HG02759 (cell line): ENCODE measurements around the gene PTBP1.

Source experiments
- ATAC-seq: cut with Tn5 transposase; IDR thresholded peaks from one replicate; pipeline ENCODE4 v1.9.1; 2021; ENCODE audit warnings: mild to moderate bottlenecking, moderate library complexity; ENCODE audit not compliant: unreplicated experiment

PTBP1 gene

DNA sequence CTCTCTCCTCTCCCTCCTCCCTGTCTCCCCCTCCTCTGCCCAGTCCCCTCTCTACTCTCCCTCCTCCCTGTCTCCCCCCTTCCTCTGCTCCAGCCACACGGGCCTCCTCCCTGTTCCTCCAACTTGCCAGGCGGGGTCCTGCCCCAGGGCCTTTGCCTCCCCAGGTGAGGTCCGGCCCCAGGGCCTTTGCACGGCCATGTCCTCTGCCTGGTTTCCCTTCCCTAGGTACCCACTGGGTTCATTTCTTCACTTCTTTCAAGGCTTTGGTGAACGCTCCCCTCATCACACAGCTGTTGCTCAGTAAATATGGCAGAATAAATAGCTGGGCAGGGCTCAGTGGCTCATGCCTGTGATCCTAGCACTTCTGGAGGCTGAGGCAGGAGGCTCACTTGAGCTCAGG is 25.2 kb upstream of the PTBP1 start:
- no peak for ATAC-seq

DNA sequence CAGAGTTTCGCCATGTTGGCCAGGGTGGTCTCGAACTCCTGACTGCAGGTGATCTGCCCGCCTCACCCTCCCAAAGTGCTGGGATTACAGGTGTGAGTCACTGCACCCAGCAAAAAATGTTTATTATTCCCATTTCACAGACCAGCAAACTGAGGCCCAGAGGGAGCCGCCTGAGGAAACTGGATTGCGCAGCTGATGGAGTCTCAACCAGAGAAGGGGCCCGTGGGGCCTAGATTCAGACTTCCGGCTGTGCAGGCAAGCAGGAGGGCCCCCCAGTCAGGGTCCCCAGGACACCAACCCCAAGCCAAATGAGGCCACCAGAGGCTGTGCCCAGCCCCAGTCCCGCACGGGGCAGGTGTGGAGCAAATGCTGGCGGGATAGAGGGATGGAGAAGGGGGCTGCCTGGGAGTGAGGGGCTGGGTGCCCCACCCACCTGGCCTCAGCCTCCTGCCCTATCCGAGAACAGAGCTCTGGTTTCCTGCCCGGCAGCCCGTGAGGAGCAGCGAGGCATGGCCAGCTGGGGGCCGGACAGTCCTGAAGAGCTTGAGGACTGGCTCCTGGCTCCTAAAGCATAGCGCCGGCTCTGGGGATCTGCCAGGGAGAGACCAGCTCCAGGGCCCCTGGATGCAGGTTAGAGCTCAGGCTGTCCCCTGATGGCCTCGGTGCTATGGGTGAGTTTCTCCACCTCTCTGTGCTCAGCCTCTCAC is 24.4 kb upstream of the PTBP1 start:
- ATAC-seq: no peak

DNA sequence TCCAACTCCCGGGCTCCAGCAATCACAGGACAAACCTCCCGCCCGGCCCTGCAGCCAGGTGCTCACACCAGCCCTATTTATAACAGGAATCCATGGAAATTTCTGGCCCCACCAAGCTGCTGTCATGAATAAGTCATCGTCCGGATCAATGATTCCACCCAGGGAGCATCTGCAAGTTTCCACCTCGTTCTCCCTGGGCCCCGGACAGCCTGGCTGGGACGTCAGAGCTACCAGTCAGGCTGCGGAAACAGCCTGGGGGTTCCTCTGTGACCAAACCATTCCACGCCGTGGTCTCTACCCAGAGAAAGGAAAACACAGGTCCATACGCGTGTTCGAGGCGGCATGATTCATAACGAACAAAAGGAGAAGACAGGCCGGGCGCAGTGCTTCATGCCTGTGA is 20.7 kb upstream of the PTBP1 start:
- no peak for ATAC-seq

DNA sequence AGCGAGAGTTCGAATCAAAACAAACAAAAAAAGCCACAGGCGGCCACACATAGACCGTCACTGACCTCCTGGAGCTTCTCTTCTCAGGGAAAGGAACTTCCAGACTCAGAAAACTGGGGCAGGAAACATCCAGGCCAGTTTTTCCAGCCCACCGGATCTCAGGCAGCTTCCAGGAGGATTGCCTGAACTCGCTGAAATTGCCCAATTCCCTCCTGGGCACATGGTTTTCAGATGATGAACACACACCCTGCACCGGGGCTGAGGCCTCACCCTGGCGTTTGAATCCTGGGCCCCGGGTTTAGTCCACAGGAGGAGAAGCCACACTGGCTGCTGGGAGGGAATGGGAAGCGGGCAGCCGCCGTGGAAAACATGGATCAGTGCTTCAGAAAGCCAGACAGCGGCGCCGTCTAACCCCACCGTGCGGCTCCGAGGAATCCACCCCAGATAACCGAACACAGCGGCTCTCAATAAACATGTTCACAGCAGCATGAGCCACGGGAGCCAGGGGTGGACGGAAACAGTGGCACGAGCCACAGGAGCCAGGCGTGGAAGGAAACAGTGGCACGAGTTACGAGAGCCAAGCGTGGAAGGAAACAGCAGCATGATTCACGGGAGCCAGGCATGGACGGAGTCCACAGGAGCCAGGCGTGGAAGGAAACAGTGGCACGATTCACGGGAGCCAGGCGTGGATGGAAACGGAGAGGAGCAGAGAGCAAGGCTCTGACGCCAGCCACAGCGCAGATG is 18.2 kb upstream of the PTBP1 start:
- ATAC-seq: no peak

DNA sequence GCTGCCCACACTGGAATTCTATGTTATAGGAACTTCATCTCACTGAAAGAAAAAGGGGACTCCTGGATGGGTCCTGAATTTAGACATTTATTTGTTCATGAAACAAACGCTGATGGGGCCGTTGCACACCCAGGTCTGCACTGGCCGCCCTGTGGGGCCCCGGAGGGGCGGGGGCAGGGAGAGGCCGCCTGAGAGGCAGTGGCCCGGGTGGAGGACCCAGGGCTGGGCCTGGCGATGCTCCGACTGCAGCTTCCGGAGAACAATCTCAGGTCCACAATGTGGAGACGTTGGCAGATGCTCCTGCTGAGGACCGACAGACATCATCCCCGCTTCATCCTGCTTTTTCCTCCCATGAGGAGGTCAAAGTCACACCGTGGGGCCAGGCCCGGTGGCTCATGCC is 16.3 kb upstream of the PTBP1 start:
- ATAC-seq: no peak

DNA sequence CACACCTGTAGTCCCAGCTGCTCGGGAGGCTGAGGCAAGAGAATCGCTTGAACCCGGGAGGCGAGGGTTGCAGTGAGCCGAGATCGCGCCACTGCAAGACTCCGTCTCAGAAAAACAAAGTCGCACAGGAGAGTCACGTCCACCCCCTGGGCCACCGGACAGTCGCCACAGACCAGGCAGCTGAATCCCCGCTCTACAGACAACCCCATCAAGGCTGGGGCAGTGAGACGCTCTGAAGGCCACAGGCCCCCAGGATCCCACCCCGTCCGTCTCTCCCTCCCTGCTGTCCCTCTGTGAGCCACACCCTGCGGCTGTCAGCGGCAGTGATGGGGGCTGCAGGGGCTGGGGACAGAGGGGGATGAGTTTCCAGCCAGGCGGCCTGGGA is 15.5 kb upstream of the PTBP1 start:
- ATAC-seq: no peak

DNA sequence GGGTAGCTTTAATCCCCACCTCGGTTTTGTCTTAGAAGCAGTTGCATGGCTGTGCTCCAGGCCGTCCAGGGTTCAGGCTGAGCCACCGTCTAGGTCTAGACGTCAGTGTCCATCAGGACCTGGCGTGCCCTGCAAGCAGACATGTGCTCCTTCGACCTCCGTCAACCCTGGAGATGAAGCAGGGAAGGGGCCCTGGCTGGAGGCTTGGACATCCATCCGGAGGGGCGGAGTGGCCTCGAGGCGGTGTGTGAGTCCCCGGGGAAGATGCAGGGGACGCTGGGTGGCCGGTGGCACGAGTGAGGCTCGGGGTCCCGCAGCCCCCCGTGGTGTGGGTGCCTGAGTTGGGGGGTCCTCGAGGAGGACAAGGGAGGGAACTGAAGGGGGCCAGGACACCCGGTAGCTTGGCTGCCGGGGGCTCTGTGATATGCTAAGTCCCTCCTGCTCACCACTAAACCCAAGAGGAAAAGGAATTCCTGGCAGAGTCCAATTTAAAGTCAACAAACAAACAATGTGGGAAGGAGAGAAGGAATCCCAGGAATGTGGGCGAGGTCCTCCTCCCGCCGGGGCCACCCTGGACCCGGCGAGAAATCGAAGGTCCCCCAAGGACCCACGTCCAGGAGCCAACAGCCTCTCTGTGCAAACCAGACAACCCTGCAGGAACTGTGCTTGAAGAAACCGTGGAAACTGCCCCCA is 14.9 kb upstream of the PTBP1 start:
- ATAC-seq: no peak

DNA sequence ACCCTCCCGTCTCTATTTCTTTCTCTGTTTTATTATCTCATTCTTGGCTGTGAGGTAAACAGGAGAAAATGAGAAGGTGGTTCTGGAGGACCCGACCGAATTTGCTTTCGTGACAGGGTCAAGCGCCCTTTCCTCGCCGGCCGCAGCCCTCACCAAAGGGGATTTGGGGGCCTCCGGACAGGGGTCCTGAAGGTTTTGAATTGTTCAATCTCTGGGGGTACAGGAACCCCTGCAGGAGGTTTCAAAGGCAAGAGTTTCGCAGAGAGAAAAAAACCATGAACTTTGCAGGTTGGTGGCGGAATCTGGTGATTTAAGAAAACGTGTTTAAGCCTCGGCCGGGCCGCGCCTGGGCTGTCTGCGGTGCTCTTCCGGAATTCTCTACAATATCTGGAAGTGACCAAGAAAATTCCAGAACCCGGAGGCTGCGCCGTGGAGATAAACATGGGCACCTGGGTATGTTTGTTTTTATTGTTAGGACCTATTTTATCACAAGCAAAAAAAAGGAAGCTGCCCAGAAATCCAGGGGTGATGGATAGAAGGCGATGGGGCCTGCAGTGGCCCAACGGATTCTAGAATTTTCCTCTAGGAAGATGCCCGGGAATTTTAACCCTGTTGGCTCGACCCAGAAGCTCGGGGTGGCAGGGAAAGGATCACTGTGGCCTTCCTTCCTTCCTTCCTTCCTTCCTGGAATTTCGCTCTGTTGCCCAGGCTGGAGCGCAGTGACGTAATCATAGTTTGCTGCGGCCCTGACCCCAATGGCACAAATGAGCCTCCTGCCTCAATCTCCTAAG is 14.2 kb upstream of the PTBP1 start:
- ATAC-seq: no peak

DNA sequence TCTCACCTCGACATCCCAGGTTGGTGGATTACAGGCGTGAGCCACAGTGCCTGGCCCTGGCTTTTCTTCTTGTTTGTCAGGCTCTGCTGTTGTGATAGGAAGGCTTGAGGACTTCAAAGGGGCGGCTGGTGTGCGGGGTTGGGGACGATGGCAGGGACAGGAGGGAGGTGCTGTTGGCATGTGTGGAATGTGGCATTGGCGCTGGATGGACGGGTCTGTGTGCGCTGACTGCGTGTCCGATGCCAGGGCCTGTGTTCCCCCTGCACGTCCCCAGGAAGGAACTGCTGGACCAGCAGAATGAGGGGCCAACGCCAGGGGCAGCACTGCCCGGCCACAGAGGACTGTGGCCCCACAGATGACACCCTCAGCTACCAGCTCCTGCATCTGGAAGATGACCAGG is 12.7 kb upstream of the PTBP1 start:
- ATAC-seq: no peak

DNA sequence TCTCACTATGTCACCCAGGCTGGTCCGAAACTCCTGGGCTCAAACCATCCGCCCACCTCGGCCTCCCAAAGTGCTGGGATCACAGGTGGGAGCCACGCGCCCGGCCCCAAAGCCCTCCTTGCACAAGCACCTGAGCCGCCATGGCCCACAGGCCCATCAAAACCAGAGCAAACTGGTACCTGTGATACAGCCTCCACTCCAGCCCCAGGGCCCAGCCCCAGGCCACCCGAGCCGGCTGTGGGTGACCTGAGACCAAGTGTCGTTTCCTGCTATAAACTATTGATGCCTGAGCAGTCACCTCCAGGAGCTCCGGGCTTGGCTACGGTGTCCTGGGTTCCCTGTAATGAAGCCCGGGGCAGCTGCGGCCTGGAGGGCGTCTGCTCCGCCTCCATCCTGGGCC is 9.7 kb upstream of the PTBP1 start:
- ATAC-seq: no peak

DNA sequence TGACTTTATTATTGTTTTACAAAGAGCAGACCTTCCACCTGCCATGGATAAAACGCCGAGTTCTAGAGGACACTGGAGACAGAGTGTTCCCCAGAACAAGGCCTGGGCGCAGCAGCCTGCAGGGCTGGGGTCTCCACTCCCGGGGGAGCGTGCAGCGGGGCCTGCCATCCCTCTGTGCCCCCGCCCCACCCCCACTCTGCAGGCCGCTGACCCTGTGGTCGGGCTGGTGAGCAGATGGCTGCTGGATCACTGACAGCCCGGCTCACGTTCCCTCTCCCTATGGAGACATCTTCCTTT is 8.6 kb upstream of the PTBP1 start:
- ATAC-seq: no peak

DNA sequence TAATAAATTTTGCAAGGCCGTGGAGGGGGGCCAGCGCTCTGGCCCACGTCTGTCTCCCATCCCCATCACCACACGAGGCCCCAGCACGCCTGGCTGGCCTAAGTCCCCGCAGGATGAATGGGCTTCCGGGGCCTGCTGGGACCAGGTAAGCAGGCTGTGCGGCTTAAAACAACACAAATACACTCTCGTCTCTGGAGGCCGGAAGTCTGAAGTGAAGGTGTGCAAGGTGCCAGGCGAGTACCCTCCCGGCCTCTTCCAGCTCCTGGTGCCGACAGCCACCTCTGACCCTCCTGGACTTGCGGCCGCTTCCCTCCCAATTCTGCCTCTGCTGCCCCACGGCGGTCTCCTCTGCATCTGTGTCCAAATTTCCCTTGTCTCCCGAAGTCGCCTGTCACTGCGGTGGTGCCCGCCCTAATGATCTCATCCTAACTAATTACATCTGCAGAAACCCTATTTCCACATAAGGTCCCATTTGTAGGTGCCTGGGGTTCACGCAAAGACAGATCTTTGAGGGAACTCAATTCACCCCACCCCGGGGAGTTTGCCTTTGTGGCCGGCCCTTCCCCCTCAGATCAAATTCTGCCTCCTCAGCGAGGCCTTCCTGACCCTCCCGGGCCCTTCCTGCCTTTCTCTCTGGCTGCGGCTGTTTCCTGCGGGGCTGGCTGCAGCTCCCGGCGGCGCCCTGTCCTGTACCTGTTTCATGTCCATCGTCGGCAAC is 8.1 kb upstream of the PTBP1 start:
- no peak for ATAC-seq

DNA sequence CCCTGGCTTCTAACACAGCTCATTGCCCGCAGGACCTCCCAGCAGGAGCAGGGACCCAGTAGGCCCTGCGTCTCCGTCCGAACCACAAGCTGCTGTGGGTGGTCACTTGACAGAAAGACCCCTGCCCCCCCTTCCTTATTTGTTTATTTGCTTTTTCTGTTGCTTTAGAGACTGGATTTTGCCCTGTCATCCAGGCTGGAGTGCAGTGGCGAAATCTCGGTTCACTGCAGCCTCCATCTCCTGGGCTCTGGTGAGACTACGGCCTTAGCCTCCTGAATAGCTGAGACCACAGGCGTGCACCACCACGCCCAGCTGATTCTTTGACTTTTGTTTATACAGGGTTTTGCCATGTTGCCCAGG is 7.6 kb upstream of the PTBP1 start:
- no peak for ATAC-seq

DNA sequence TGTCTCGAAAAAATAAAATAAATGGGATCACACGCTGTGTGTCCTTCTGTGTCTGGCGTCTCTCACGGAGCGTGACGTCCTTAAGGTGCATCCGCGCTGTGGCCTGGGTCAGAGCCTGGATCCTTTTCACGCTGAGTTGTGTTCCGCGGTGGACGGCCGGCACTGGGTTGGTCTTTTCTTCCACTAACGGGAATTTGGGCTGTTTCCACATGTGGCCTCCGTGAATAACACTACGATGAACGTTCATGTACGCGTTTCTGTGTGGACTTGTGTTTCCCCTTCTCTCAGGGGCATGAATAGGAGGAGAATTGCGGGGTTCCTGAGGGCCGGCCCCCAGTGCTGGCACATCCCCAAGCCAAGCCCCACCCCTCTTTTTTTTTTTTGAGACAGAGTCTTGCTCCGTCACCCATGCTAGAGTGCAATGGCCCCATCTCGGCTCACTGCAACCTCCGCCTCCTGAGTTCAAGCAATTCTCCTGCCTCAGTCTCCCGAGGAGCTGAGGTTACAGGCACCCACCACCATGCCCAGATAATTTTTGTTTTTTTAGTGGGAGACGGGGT is 6.2 kb upstream of the PTBP1 start:
- no peak for ATAC-seq

DNA sequence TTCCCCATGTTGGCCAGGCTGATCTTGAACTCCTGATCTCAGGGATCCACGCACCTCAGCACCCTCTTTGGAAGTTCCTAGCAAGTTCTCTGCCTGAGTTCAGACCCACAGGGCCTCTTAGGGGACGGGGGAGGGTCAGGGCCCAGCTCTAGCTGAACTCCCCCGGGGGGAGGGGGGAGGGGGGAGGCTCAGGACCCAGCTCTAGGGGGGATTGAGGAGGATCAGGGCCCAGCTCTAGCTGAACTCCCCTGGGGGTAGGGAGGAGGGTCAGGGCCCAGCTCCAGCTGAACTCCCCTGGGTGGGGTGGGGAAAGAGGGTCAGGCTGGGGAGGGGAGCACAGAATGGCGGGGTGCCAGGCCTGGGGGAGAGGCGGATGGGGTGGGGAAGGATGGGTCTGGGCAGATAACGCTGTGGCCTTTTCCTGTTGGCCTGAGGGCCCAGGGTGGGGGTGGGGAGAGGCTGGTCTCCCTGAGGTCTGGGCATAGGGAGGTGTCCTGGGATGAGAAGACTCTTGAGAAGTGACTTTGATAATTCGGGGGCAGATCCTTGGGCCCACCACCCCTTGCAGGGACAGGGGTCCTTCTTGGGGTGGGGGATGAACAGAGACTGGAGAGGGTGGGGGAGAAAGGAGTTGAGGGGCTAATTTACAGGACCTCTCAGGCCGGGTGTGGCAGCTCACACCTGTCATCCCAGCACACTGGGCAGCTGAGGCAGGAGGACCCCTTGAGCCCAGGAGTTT is 5.5 kb upstream of the PTBP1 start:
- no peak for ATAC-seq

DNA sequence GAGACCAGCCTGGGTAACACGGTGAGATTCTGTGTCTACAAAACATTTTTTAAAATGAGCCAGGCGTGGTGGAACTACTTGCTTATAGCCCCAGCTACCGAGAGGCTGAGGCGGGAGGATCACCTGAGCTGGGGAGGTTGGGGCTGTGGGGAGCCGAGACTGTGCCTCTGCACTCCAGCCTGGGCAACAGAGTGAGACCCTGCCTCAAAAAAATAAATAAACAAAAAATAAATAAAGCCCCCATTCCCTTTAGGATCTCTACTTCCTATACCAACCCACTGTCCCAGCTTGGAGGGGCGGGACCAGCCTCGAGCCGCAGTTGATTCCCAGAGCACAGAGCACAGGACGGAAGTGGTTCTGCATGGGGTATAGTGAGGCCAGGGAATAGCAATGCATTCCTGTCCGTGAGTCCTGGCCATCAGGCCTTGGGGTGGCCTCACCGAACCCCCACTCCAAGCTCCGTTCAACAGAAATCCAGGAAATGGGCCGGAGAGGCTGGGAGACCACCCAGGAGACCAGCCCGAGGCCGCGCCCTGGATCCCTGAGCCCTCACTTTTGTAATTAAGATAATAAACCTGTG is 4.9 kb upstream of the PTBP1 start:
- no peak for ATAC-seq

DNA sequence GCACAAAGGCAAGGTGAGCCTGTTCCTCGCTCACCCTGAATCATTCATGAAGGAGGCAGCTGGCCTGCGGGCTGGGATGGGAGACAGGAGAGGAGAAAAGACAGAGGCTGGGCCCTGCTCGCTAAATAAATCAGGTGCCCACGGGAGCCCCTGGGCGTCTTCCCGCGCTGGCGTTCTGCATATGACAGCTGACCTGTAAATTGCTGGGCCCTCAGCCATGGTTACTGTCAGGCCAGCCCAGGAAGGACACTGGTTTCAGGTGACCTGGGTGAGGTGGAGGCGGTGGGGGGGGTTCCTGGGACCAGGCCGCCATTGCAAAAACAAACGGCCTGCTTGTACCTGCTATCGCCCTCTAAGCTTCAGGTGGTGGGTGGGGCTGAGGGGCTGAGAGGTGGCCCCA is 3.4 kb upstream of the PTBP1 start:
- no peak for ATAC-seq

DNA sequence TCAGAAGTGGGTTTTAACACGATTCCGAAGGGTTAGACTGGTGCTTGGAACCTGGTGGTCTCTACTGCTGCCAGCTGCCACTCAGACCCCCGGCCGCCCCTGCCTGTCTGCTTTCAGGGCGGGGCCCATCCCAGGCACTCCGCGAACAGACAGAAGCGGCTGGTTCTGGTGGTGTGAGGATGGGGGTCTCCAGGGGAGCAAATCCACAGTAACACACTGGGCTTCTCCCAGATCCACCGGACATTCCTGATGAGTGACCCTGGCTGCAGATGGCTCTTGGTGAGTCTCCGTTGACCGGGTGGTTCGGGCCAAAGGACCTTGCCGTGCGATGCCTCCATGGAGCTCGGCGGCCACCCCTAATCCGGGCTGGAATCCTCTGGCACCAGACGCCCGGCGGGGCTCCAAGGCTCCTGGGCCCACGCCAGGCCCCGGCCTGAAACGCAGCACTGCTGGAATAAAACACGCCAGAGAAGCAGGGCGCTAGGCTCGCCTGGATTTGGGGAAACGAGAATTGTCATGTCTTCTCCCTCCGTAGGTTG is 2.1 kb upstream of the PTBP1 start:
- no peak for ATAC-seq
